Measurements from ENCODE around the gene ARMC8. TPM values are rescaled to one million over a fixed set of nuclear protein-coding genes. Genes with fewer than 3 reads are reported as not detected.

The ARMC8 gene
- total and polyA plus RNA-seq, 2 of the 8 experiments (the other 6 are each of a cell fraction or from before 2014, with no cell fraction given): 47.3 to 58.5 TPM

- TF ChIP-seq NANOG (IDR thresholded peaks at IDR 0.05; ENCODE audit: insufficient read depth, low read depth, low read length, poor library complexity, severe bottlenecking) (no peak), CTCF (IDR thresholded peaks at IDR 0.05; ENCODE audit: control extremely low read depth in 1 of 3, insufficient read depth in 1 of 3, low read depth in 1 of 3, low read length in 3 of 3) (no peak)
Observed at GRCh38 chr3:138186221-138186620, 880 bp upstream of the ARMC8 start (continued).

Measured in H1 (cell line).